Endothelial cell of umbilical vein (primary cell): ENCODE results near the gene TRIM7.
"Not testable (repeated sequence)": the region's sequence is repeated elsewhere in the genome, so short reads cannot be mapped to it uniquely, and the experiment has no call there.

Experiments used
- EZH2 ChIP-seq: IDR thresholded peaks from 2 replicates; pipeline ENCODE4 v1.6.1; 2012; ENCODE audit warnings: borderline replicate concordance, low read depth, mild to moderate bottlenecking, moderate library complexity, low read length, inconsistent platforms; ENCODE audit not compliant: severe bottlenecking
- FOS ChIP-seq: IDR thresholded peaks from 2 replicates; pipeline ENCODE4 v1.6.1; 2011; ENCODE audit warnings: mild to moderate bottlenecking, low read length, moderate library complexity, borderline replicate concordance; ENCODE audit not compliant: insufficient read depth

DNA sequence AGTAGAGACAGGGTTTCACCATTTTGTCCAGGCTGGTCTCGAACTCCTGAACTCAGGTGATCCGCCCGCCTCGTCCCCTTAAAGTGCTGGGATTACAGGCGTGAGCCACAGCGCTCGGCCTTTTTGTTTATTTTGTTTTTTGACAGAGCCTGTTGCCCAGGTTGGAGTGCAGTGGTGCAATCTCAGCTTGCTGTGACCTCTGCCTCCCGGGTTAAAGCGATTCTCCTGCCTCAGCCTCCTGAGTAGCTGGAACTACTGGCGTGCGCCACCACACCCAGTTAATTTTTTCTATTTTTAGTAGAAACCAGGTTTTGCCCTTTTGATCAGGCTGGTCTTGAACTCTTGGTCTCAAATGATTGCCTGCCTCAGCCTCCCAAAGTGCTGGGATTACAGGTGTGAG, 5.2 kb upstream of the TRIM7 start:
- TF ChIP-seq EZH2, FOS: not testable (repeated sequence)
